ENCODE data around the gene HSPA12B. TPM values are rescaled to one million over a fixed set of nuclear protein-coding genes. Genes with fewer than 3 reads are reported as not detected.

The HSPA12B gene
- total RNA-seq, 1 experiment from 2014 or later: 6.3 TPM

- H3K4me3 Mint-ChIP-seq: no peak overlapping the region
- no peak for TF ChIP-seq ZNF423 (CRISPR knock-in tag; IDR thresholded peaks at IDR 0.05)
- TF ChIP-seq ZNF121 (CRISPR knock-in tag; IDR thresholded peaks at IDR 0.05): no peak
- TF ChIP-seq, protein P1, sequence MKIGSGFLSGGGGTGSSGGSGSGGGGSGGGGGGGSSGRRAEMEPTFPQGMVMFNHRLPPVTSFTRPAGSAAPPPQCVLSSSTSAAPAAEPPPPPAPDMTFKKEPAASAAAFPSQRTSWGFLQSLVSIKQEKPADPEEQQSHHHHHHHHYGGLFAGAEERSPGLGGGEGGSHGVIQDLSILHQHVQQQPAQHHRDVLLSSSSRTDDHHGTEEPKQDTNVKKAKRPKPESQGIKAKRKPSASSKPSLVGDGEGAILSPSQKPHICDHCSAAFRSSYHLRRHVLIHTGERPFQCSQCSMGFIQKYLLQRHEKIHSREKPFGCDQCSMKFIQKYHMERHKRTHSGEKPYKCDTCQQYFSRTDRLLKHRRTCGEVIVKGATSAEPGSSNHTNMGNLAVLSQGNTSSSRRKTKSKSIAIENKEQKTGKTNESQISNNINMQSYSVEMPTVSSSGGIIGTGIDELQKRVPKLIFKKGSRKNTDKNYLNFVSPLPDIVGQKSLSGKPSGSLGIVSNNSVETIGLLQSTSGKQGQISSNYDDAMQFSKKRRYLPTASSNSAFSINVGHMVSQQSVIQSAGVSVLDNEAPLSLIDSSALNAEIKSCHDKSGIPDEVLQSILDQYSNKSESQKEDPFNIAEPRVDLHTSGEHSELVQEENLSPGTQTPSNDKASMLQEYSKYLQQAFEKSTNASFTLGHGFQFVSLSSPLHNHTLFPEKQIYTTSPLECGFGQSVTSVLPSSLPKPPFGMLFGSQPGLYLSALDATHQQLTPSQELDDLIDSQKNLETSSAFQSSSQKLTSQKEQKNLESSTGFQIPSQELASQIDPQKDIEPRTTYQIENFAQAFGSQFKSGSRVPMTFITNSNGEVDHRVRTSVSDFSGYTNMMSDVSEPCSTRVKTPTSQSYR (CRISPR knock-in tag; IDR thresholded peaks at IDR 0.05): no peak
- TF ChIP-seq FOXJ3 (CRISPR knock-in tag; IDR thresholded peaks at IDR 0.05; ENCODE audit: borderline replicate concordance): no peak
- no peak for TF ChIP-seq ZBTB43 (CRISPR knock-in tag; IDR thresholded peaks at IDR 0.05)
- no peak for TF ChIP-seq CBFB (CRISPR knock-in tag; IDR thresholded peaks at IDR 0.05; ENCODE audit: low read depth)
- no peak for TF ChIP-seq NR3C1 (CRISPR knock-in tag; conservative IDR thresholded peaks at IDR 0.05; ENCODE audit: low read depth)
- TF ChIP-seq MXD4 (CRISPR knock-in tag; IDR thresholded peaks at IDR 0.05; ENCODE audit: borderline replicate concordance): no peak
- no peak for TF ChIP-seq TEAD1 (CRISPR knock-in tag; IDR thresholded peaks at IDR 0.05)
- TF ChIP-seq CTCF (IDR thresholded peaks at IDR 0.05): no peak
- DNase-seq (ENCODE audit: low spot score): no peak
- no peaks in the 10 kb centered on the region for H3K9me3 Mint-ChIP-seq
- ChIA-PET CTCF (interaction anchor here (0.6 to 4.2 kb wide), 26 partner anchors 10 to 168 kb away, joined by 3 to 106 read pairs (median 13); partner anchors contain the start of genes ADAM33, ADISSP and HSPA12B), POLR2A (interaction anchor here (1.4 to 1.5 kb wide), 2 partner anchors 29 to 33 kb away, joined by 4 to 5 read pairs; partner anchors contain the start of gene ADAM33)
- H3K27ac Mint-ChIP-seq: no peak overlapping the region
- H3K27me3 Mint-ChIP-seq (ENCODE audit: low read depth): no peaks in the 10 kb centered on the region
- no peaks in the 10 kb centered on the region for H3K4me1 Mint-ChIP-seq
- H3K36me3 Mint-ChIP-seq: no peaks in the 10 kb centered on the region
- no peak for ATAC-seq
Measured at GRCh38 chr20:3710011-3710466, 22.4 kb upstream of the HSPA12B start.

GRCh38 chr20:3710703-3711483 is 21.6 kb upstream of the HSPA12B start:
- no peaks in the 10 kb centered on the region for H3K9me3 Mint-ChIP-seq
- no peaks in the 10 kb centered on the region for H3K36me3 Mint-ChIP-seq
- ChIA-PET CTCF (interaction anchor here (0.6 to 4.2 kb wide), 44 partner anchors 9 to 374 kb away, joined by 3 to 106 read pairs (median 7); partner anchors contain the start of genes ADAM33, ADISSP, CENPB and DNAAF9), POLR2A (interaction anchor here (0.6 to 1.5 kb wide), 4 partner anchors 29 to 144 kb away, joined by 3 to 6 read pairs (median 4); partner anchors contain the start of gene ADAM33)
- no peak overlapping the region for H3K4me3 Mint-ChIP-seq
- H3K27ac Mint-ChIP-seq: no peak overlapping the region
- DNase-seq (ENCODE audit: low spot score) (peak; percentile 92), ATAC-seq (peak; percentile 81)
- no peaks in the 10 kb centered on the region for H3K27me3 Mint-ChIP-seq (ENCODE audit: low read depth)
- H3K4me1 Mint-ChIP-seq: no peaks in the 10 kb centered on the region
- TF ChIP-seq HMGA2 (CRISPR knock-in tag; IDR thresholded peaks at IDR 0.05) (no peak), SP1 (CRISPR knock-in tag; conservative IDR thresholded peaks at IDR 0.05) (0 out of 2 replicates have a peak, but pooled peaks have one; percentile 56), ZNF317 (CRISPR knock-in tag; IDR thresholded peaks at IDR 0.05; ENCODE audit: borderline replicate concordance, low read depth) (no peak), CTCF (IDR thresholded peaks at IDR 0.05) (peak; percentile 99), JAZF1 (CRISPR knock-in tag; IDR thresholded peaks at IDR 0.05) (no peak), RELA (CRISPR knock-in tag; IDR thresholded peaks at IDR 0.05; ENCODE audit: borderline replicate concordance) (no peak), ARID4B (CRISPR knock-in tag; IDR thresholded peaks at IDR 0.05; ENCODE audit: borderline replicate concordance) (no peak), ATF1 (CRISPR knock-in tag; IDR thresholded peaks at IDR 0.05) (no peak)
